Measurements from ENCODE around the gene TFPI.

Gene TFPI

GRCh38 chr2:187435078-187435477 lies 119.2 kb downstream of the TFPI start:
- no peak overlapping the region for H3K27ac ChIP-seq
- no peaks in the 10 kb centered on the region for H3K79me2 ChIP-seq (ENCODE audit: insufficient read depth, low read depth)
- H3K4me1 ChIP-seq (ENCODE audit: low read depth, poor library complexity, severe bottlenecking) = no peaks in the 10 kb centered on the region
- H3K36me3 ChIP-seq (ENCODE audit: insufficient read depth) = no peaks in the 10 kb centered on the region
- H4K20me1 ChIP-seq (ENCODE audit: insufficient read depth) = no peaks in the 10 kb centered on the region
- TF ChIP-seq CTCF (conservative IDR thresholded peaks at IDR 0.05; ENCODE audit: low read depth, low read length) = no peak
- no peak overlapping the region for H2AFZ ChIP-seq (ENCODE audit: low read depth)
- H3K9ac ChIP-seq = no peak overlapping the region
- H3K4me2 ChIP-seq = no peak overlapping the region
- H3K27me3 ChIP-seq (ENCODE audit: insufficient read depth, low read depth) = no peaks in the 10 kb centered on the region
- H3K4me3 ChIP-seq (IDR thresholded peaks at IDR 0.05; ENCODE audit: insufficient read depth, low read depth, low read length) = no peak overlapping the region

GRCh38 chr2:187434342-187434785 lies 119.9 kb downstream of the TFPI start:
- H3K4me1 ChIP-seq (ENCODE audit: low read depth, poor library complexity, severe bottlenecking) = no peaks in the 10 kb centered on the region
- no peak overlapping the region for H2AFZ ChIP-seq (ENCODE audit: low read depth)
- H4K20me1 ChIP-seq (ENCODE audit: insufficient read depth) = no peaks in the 10 kb centered on the region
- no peaks in the 10 kb centered on the region for H3K27me3 ChIP-seq (ENCODE audit: insufficient read depth, low read depth)
- no peak overlapping the region for H3K9ac ChIP-seq
- no peak overlapping the region for H3K4me2 ChIP-seq
- H3K36me3 ChIP-seq (ENCODE audit: insufficient read depth) = no peaks in the 10 kb centered on the region
- no peak overlapping the region for H3K4me3 ChIP-seq (IDR thresholded peaks at IDR 0.05; ENCODE audit: insufficient read depth, low read depth, low read length)
- H3K27ac ChIP-seq = no peak overlapping the region
- H3K79me2 ChIP-seq (ENCODE audit: insufficient read depth, low read depth) = no peaks in the 10 kb centered on the region
- TF ChIP-seq CTCF (conservative IDR thresholded peaks at IDR 0.05; ENCODE audit: low read depth, low read length) = no peak

- no peak for TF ChIP-seq CTCF (conservative IDR thresholded peaks at IDR 0.05; ENCODE audit: low read depth, low read length)
- no peak overlapping the region for H3K4me3 ChIP-seq (IDR thresholded peaks at IDR 0.05; ENCODE audit: insufficient read depth, low read depth, low read length)
- H3K79me2 ChIP-seq (ENCODE audit: insufficient read depth, low read depth) = no peaks in the 10 kb centered on the region
- H4K20me1 ChIP-seq (ENCODE audit: insufficient read depth) = no peaks in the 10 kb centered on the region
- no peak overlapping the region for H2AFZ ChIP-seq (ENCODE audit: low read depth)
- no peaks in the 10 kb centered on the region for H3K27me3 ChIP-seq (ENCODE audit: insufficient read depth, low read depth)
- H3K36me3 ChIP-seq (ENCODE audit: insufficient read depth) = no peaks in the 10 kb centered on the region
- H3K4me2 ChIP-seq = no peak overlapping the region
- no peak overlapping the region for H3K27ac ChIP-seq
- no peaks in the 10 kb centered on the region for H3K4me1 ChIP-seq (ENCODE audit: low read depth, poor library complexity, severe bottlenecking)
- no peak overlapping the region for H3K9ac ChIP-seq
Observed at GRCh38 chr2:187431911-187432310, 122.3 kb downstream of the TFPI start.

GRCh38 chr2:187429989-187430388 lies 124.2 kb downstream of the TFPI start:
- Histone ChIP-seq H3K4me1 (ENCODE audit: low read depth, poor library complexity, severe bottlenecking) (no peaks in the 10 kb centered on the region), H3K36me3 (ENCODE audit: insufficient read depth) (no peaks in the 10 kb centered on the region), H4K20me1 (ENCODE audit: insufficient read depth) (no peaks in the 10 kb centered on the region), H3K9ac (no peak overlapping the region), H3K27me3 (ENCODE audit: insufficient read depth, low read depth) (no peaks in the 10 kb centered on the region), H3K4me3 (IDR thresholded peaks at IDR 0.05; ENCODE audit: insufficient read depth, low read depth, low read length) (no peak overlapping the region), H3K4me2 (no peak overlapping the region), H3K27ac (no peak overlapping the region), H3K79me2 (ENCODE audit: insufficient read depth, low read depth) (no peaks in the 10 kb centered on the region), H2AFZ (ENCODE audit: low read depth) (no peak overlapping the region)
- TF ChIP-seq CTCF (conservative IDR thresholded peaks at IDR 0.05; ENCODE audit: low read depth, low read length) = no peak
